ENCODE data around the gene EXOC2. TPM values are rescaled to one million over a fixed set of nuclear protein-coding genes. Genes with fewer than 3 reads are reported as not detected.

EXOC2 gene
- total RNA-seq, 1 donor from 2014 or later, result 29.8 TPM

- no peaks in the 10 kb centered on the region for H3K4me1 Mint-ChIP-seq
- no peaks in the 10 kb centered on the region for H3K36me3 Mint-ChIP-seq (ENCODE audit: low read depth)
- ChIA-PET CTCF (no interaction called here), POLR2A (no interaction called here)
- H3K27me3 Mint-ChIP-seq, result no peaks in the 10 kb centered on the region
- no peak for DNase-seq
- peaks cover 2% of the 10 kb centered on the region for H3K9me3 Mint-ChIP-seq
- H3K4me3 Mint-ChIP-seq, result no peak overlapping the region
- H3K27ac Mint-ChIP-seq, result no peak overlapping the region
- intact Hi-C loops (cut with micrococcal nuclease), result no loop called here
- no peak for TF ChIP-seq CTCF (IDR thresholded peaks at IDR 0.05)
- no peak for ATAC-seq (ENCODE audit: low read depth)
These were observed 237.1 kb downstream of the EXOC2 start for GRCh38 chr6:455835-456234.

DNA sequence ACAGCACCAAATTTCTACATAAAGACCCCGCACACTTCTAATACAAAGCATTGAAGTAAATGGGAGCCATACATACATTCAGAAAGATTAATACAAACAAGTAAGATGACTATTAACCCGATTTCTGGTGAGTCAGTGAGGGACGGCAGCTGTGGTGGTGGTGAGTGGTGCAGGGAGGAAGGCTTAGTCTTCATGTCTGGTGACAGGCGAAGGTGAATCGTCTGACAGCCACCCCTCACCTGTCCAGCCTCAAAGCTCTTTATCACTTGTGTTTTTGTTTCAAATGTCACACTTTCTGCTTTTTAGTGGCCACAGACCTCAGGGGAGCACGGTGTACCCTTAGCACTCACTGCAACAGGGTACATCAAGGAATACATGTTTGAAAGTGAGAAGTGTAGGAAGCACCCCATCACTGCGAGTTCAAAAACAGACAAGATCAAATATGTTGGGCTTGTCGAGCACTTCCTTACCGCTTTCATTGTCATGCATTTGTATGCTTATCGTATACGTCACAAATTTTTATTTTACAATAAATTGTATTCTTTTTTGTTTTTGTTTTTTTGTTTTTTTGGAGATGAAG, 237.8 kb downstream of the EXOC2 start:
- Mint-ChIP-seq H3K9me3 (peaks cover 2% of the 10 kb centered on the region), H3K36me3 (ENCODE audit: low read depth) (no peaks in the 10 kb centered on the region), H3K27me3 (no peaks in the 10 kb centered on the region), H3K4me1 (no peaks in the 10 kb centered on the region), H3K27ac (no peak overlapping the region), H3K4me3 (no peak overlapping the region)
- CTCF ChIA-PET, result no interaction called here
- POLR2A ChIA-PET, result no interaction called here
- no peak for ATAC-seq (ENCODE audit: low read depth)
- TF ChIP-seq CTCF (IDR thresholded peaks at IDR 0.05), result no peak
- DNase-seq, result no peak
- intact Hi-C loops (cut with micrococcal nuclease), result no loop called here

GRCh38 chr6:454148-454991, 238.6 kb downstream of the EXOC2 start:
- POLR2A ChIA-PET, result no interaction called here
- DNase-seq (no peak), ATAC-seq (ENCODE audit: low read depth) (no peak)
- TF ChIP-seq CTCF (IDR thresholded peaks at IDR 0.05), result no peak
- intact Hi-C loops (cut with micrococcal nuclease), result no loop called here
- no peaks in the 10 kb centered on the region for H3K36me3 Mint-ChIP-seq (ENCODE audit: low read depth)
- peaks cover 2% of the 10 kb centered on the region for H3K9me3 Mint-ChIP-seq
- H3K4me3 Mint-ChIP-seq, result no peak overlapping the region
- no peaks in the 10 kb centered on the region for H3K27me3 Mint-ChIP-seq
- H3K4me1 Mint-ChIP-seq, result no peaks in the 10 kb centered on the region
- no peak overlapping the region for H3K27ac Mint-ChIP-seq
- CTCF ChIA-PET, result no interaction called here

DNA sequence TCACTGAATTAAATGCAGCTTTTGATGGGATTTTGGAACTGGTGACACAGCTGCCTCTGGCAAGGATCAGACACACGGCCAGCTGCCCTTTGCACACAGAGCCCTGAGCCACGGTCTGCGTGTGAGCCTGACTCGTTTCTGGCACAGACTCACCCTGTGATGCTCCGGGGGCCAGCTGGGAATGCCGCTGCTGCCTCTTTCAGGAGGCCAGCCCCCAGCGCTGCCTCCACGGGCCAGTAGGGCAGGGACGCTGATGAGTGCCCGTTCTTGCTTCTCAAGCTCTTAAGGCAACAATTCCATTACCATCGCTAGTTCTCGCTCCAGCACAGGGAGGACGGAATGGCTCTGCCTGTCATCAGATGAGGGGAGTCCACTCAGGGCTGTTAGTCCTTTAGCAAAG, 239.8 kb downstream of the EXOC2 start:
- no peaks in the 10 kb centered on the region for H3K27me3 Mint-ChIP-seq
- intact Hi-C loops (cut with micrococcal nuclease), result no loop called here
- POLR2A ChIA-PET, result no interaction called here

More for the DNA sequence above, 239.8 kb downstream of the EXOC2 start:
- DNase-seq (no peak), ATAC-seq (ENCODE audit: low read depth) (no peak)
- no peaks in the 10 kb centered on the region for H3K36me3 Mint-ChIP-seq (ENCODE audit: low read depth)
- no peak for TF ChIP-seq CTCF (IDR thresholded peaks at IDR 0.05)
- no peaks in the 10 kb centered on the region for H3K4me1 Mint-ChIP-seq
- H3K9me3 Mint-ChIP-seq, result peaks cover 2% of the 10 kb centered on the region
- CTCF ChIA-PET, result no interaction called here
- no peak overlapping the region for H3K4me3 Mint-ChIP-seq
- no peak overlapping the region for H3K27ac Mint-ChIP-seq
